ENCODE data around the gene C13orf42.
A peak's percentile ranks its signal among the peaks of the same experiment; 100 is the strongest.

The C13orf42 gene

GRCh38 chr13:51034906-51035305 lies 76.2 kb downstream of the C13orf42 start:
- H3K9me3 Mint-ChIP-seq = no peaks in the 10 kb centered on the region
- no peak for TF ChIP-seq CTCF (IDR thresholded peaks at IDR 0.05; ENCODE audit: unreplicated experiment in 3 of 3)
- no peaks in the 10 kb centered on the region for H3K27me3 Mint-ChIP-seq (ENCODE audit: low read depth)
- H3K36me3 Mint-ChIP-seq (ENCODE audit: low read depth) = no peaks in the 10 kb centered on the region
- H3K4me3 Mint-ChIP-seq = no peak overlapping the region
- H3K27ac Mint-ChIP-seq = peak overlapping the region in 1 of 3 experiments; percentile 28
- H3K4me1 Mint-ChIP-seq = peaks cover 30% of the 10 kb centered on the region

GRCh38 chr13:51033421-51034185 lies 77.5 kb downstream of the C13orf42 start:
- Mint-ChIP-seq H3K4me3 (no peak overlapping the region), H3K9me3 (no peaks in the 10 kb centered on the region), H3K27me3 (ENCODE audit: low read depth) (no peaks in the 10 kb centered on the region), H3K4me1 (peaks cover 30% of the 10 kb centered on the region), H3K36me3 (ENCODE audit: low read depth) (no peaks in the 10 kb centered on the region), H3K27ac (peak overlapping the region in 2 of 3 experiments; percentile 19 to 22)
- TF ChIP-seq CTCF (IDR thresholded peaks at IDR 0.05; ENCODE audit: unreplicated experiment in 3 of 3) = no peak

GRCh38 chr13:51032831-51033230 lies 78.2 kb downstream of the C13orf42 start:
- no peaks in the 10 kb centered on the region for H3K36me3 Mint-ChIP-seq (ENCODE audit: low read depth)
- no peaks in the 10 kb centered on the region for H3K27me3 Mint-ChIP-seq (ENCODE audit: low read depth)
- peak overlapping the region in 1 of 3 experiments; percentile 19 for H3K27ac Mint-ChIP-seq
- no peak overlapping the region for H3K4me3 Mint-ChIP-seq
- peaks cover 30% of the 10 kb centered on the region for H3K4me1 Mint-ChIP-seq
- no peak for TF ChIP-seq CTCF (IDR thresholded peaks at IDR 0.05; ENCODE audit: unreplicated experiment in 3 of 3)
- H3K9me3 Mint-ChIP-seq = no peaks in the 10 kb centered on the region

Data from nephron (organoid).